ENCODE measurements around the gene EIF4EBP3.

- TF ChIP-seq, protein P1, sequence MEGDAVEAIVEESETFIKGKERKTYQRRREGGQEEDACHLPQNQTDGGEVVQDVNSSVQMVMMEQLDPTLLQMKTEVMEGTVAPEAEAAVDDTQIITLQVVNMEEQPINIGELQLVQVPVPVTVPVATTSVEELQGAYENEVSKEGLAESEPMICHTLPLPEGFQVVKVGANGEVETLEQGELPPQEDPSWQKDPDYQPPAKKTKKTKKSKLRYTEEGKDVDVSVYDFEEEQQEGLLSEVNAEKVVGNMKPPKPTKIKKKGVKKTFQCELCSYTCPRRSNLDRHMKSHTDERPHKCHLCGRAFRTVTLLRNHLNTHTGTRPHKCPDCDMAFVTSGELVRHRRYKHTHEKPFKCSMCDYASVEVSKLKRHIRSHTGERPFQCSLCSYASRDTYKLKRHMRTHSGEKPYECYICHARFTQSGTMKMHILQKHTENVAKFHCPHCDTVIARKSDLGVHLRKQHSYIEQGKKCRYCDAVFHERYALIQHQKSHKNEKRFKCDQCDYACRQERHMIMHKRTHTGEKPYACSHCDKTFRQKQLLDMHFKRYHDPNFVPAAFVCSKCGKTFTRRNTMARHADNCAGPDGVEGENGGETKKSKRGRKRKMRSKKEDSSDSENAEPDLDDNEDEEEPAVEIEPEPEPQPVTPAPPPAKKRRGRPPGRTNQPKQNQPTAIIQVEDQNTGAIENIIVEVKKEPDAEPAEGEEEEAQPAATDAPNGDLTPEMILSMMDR (conservative IDR thresholded peaks at IDR 0.05; ENCODE audit: low read length): no peak
- TF ChIP-seq EZH2phosphoT487 (IDR thresholded peaks at IDR 0.05; ENCODE audit: borderline replicate concordance): no peak
Observed at GRCh38 chr5:140566665-140567064, 19.2 kb downstream of the EIF4EBP3 start.
